Prostate gland (tissue), 2 donors: ENCODE measurements around the gene TMCO6. TPM values are rescaled to one million over a fixed set of nuclear protein-coding genes. Genes with fewer than 3 reads are reported as not detected.

Experiments used
- DNase-seq: peaks from one replicate; pipeline ENCODE4 v3.0.0-alpha.2; 2019; ENCODE audit warnings: low spot score
- H3K27ac ChIP-seq, 2 donors: fragments of 200-600 bp; sonication (generic); 2 replicates each; pipeline ENCODE4 v1.5.1; 2017 to 2019
- H3K27me3 ChIP-seq: fragments of 200-600 bp; sonication (generic); replicated peaks from 2 replicates; pipeline ENCODE4 v1.5.1; 2019; ENCODE audit not compliant: insufficient read depth
- H3K36me3 ChIP-seq, 2 donors: fragments of 200-600 bp; sonication (generic); 1 replicate in 1 of 2; 2 replicates in 1 of 2; pipeline versions ENCODE4 v1.5.1 to v1.8.1; 2017 to 2019
- H3K4me1 ChIP-seq: fragments of 200-600 bp; sonication (generic); replicated peaks from 2 replicates; pipeline ENCODE4 v1.5.1; 2019
- H3K4me3 ChIP-seq, 2 donors: fragments of 200-600 bp; sonication (generic); 2 replicates each; pipeline ENCODE4 v1.5.1; 2017 to 2019
- H3K9me3 ChIP-seq: fragments of 200-600 bp; sonication (generic); 2 replicates; pipeline ENCODE4 v1.5.1; 2017
- CTCF ChIP-seq, 4 experiments: fragments of 200-600 bp in 2 of 4; fragments of 450-650 bp in 2 of 4; sonication (generic) in 2 of 4; IDR thresholded peaks; 1 replicate in 3 of 4; 2 replicates in 1 of 4; pipeline ENCODE4 v1.5.1; 2016 to 2019; ENCODE audit warnings: antibody characterized with exemption in 4 of 4, mild to moderate bottlenecking in 2 of 4, moderate library complexity in 2 of 4
- POLR2A ChIP-seq: fragments of 450-650 bp; IDR thresholded peaks from one replicate; pipeline ENCODE4 v1.6.1; 2016; ENCODE audit warnings: antibody characterized with exemption, mild to moderate bottlenecking
- POLR2AphosphoS5 ChIP-seq: sonication (generic); formaldehyde crosslinking; IDR thresholded peaks from one replicate; pipeline ENCODE4 v1.6.1; 2017; ENCODE audit warnings: antibody characterized with exemption
- WGBS: methylation state at CpG from one replicate; pipeline ENCODE4 v1.1.5; 2018; 5-methylcytosine and 5-hydroxymethylcytosine counted together
- intact Hi-C: fragments of 100-400 bp; cut with DNase I; formaldehyde crosslinking; loops from one replicate; pipeline ENCODE4 v1.14.2; 2022
- microRNA-seq: library from miRNA; unstranded; fragments of <30 nt; microRNA quantifications from one replicate; pipeline ENCODE4, GENCODE V29; 2016
- total RNA-seq, 2 donors: library from RNA; depleted of rRNA; stranded (reverse); fragments of >200 nt; gene quantifications; one replicate each; pipeline ENCODE4 v1.1.0, GENCODE V29; 2016

TMCO6 gene
- total RNA-seq, 2 donors from 2014 or later, result 45.6 to 124 TPM

- Histone ChIP-seq H3K27me3 (no peaks in the 10 kb centered on the region), H3K4me1 (no peaks in the 10 kb centered on the region), H3K36me3 (peaks cover 14 to 30% of the 10 kb centered on the region in 2 donors), H3K9me3 (no peaks in the 10 kb centered on the region), H3K4me3 (no peak overlapping the region), H3K27ac (no peak overlapping the region)
- no peak for TF ChIP-seq POLR2AphosphoS5
- no peak for TF ChIP-seq CTCF (IDR thresholded peaks at IDR 0.05)
- no peak for TF ChIP-seq POLR2A
- WGBS, result 82% methylated on average over 5 of the region's 5 CpGs
- intact Hi-C loops, result no loop called here
- DNase-seq, result no peak
These were observed 55.0 kb downstream of the TMCO6 start for GRCh38 chr5:140694276-140694675.

Small RNAs within 50 kb of the gene (microRNA-seq; reads per million reads assigned to microRNA genes)
- gene MIR3655, result 0.75 reads per million

Other genes starting within 250 kb of the TMCO6 start
- gene ANKHD1, start 237.6 kb upstream of the TMCO6 start, total RNA-seq, result 100 to 1,000 TPM in 1 of 2 donors, 10 to 100 TPM in 1; 69.7 to 112 TPM
- gene EIF4EBP3, start 91.8 kb upstream of the TMCO6 start, total RNA-seq, result 10 to 100 TPM; 28.3 to 41.4 TPM
- gene SRA1, start 82.0 kb upstream of the TMCO6 start, total RNA-seq, result 10 to 100 TPM; 31.6 to 33.6 TPM
- 10 to 100 TPM; 23.7 to 70.7 TPM for gene APBB3, start 74.9 kb upstream of the TMCO6 start, total RNA-seq
- gene SLC35A4, start 74.6 kb upstream of the TMCO6 start, total RNA-seq, result 100 to 1,000 TPM in 1 of 2 donors, 10 to 100 TPM in 1; 61.8 to 107 TPM
- gene CD14, start 6.3 kb upstream of the TMCO6 start, total RNA-seq, result 10 to 100 TPM; 22.9 to 56.5 TPM
- 100 to 1,000 TPM in 1 of 2 donors, 10 to 100 TPM in 1; 91.2 to 117 TPM for gene NDUFA2, start 8.2 kb downstream of the TMCO6 start, total RNA-seq
- gene IK, start 8.4 kb downstream of the TMCO6 start, total RNA-seq, result 100 to 1,000 TPM; 127 to 145 TPM
- gene WDR55, start 25.5 kb downstream of the TMCO6 start, total RNA-seq, result 10 to 100 TPM; 23.2 to 26.2 TPM
- gene DND1, start 34.1 kb downstream of the TMCO6 start, total RNA-seq, result 10 to 100 TPM in 1 of 2 donors, under 1 TPM in 1; 0.36 to 26.2 TPM
- 10 to 100 TPM; 37.3 to 54.3 TPM for gene HARS1, start 51.9 kb downstream of the TMCO6 start, total RNA-seq
- 10 to 100 TPM; 23.9 to 28.1 TPM for gene HARS2, start 52.0 kb downstream of the TMCO6 start, total RNA-seq
- 10 to 100 TPM; 26.0 to 36.8 TPM for gene ZMAT2, start 61.0 kb downstream of the TMCO6 start, total RNA-seq
- under 1 TPM in 1 of 2 donors, not detected in 1; 0.85 TPM for gene PCDHA1, start 146.7 kb downstream of the TMCO6 start, total RNA-seq
- under 1 TPM in 1 of 2 donors, not detected in 1; 0.80 TPM for gene PCDHA2, start 155.4 kb downstream of the TMCO6 start, total RNA-seq
- gene PCDHA3, start 161.6 kb downstream of the TMCO6 start, total RNA-seq, result 1 to 10 TPM in 1 of 2 donors, under 1 TPM in 1; 0.09 to 1.0 TPM
- gene PCDHA4, start 167.6 kb downstream of the TMCO6 start, total RNA-seq, result 1 to 10 TPM; 2.3 to 2.4 TPM
- under 1 TPM in 1 of 2 donors, not detected in 1; 0.14 TPM for gene PCDHA5, start 182.2 kb downstream of the TMCO6 start, total RNA-seq
- 1 to 10 TPM; 1.9 to 2.2 TPM for gene PCDHA6, start 188.5 kb downstream of the TMCO6 start, total RNA-seq
- under 1 TPM; 0.23 to 0.46 TPM for gene PCDHA7, start 194.8 kb downstream of the TMCO6 start, total RNA-seq
- under 1 TPM; 0.17 to 0.36 TPM for gene PCDHA8, start 201.7 kb downstream of the TMCO6 start, total RNA-seq
- under 1 TPM; 0.14 to 0.51 TPM for gene PCDHA9, start 208.9 kb downstream of the TMCO6 start, total RNA-seq
- gene PCDHA10, start 216.4 kb downstream of the TMCO6 start, total RNA-seq, result 1 to 10 TPM; 1.0 to 2.2 TPM
- 1 to 10 TPM in 1 of 2 donors, under 1 TPM in 1; 0.85 to 1.5 TPM for gene PCDHA11, start 229.5 kb downstream of the TMCO6 start, total RNA-seq
- under 1 TPM; 0.40 to 0.50 TPM for gene PCDHA12, start 235.9 kb downstream of the TMCO6 start, total RNA-seq
- 1 to 10 TPM; 1.3 to 1.5 TPM for gene PCDHA13, start 242.7 kb downstream of the TMCO6 start, total RNA-seq